PC-9 (cell line): ENCODE data around the gene ARHGEF3.

ENCODE experiments used
- EZH2 ChIP-seq: fragments of 200-600 bp; sonication (generic); IDR thresholded peaks from 2 replicates; pipeline ENCODE4 v1.8.0; 2017; ENCODE audit warnings: antibody characterized with exemption, low read depth
- TF ChIP-seq, protein P1 (sequence below): fragments of 200-600 bp; sonication (generic); conservative IDR thresholded peaks from 2 replicates; pipeline ENCODE4 v1.6.1; 2017; ENCODE audit warnings: mixed run types, antibody characterized with exemption, mild to moderate bottlenecking, moderate library complexity

DNA sequence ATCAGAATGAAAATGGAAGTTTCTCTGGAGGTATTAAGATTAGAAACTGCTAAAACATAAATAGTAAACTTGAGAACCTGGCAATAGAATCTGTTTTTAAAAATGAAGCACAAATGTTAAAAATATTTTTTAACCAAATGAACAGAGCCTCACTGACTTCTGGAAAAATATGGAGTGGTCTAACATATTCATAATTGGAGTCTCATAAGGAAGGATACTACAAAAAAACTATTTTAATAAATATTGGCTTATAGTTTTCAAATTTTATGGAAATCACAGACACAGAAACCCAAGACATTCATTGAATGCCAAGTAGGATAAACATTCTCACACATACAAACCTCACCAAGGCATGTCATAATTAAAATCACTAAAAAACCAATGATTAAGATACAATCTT lies 95.1 kb downstream of the ARHGEF3 start:
- TF ChIP-seq, protein P1, sequence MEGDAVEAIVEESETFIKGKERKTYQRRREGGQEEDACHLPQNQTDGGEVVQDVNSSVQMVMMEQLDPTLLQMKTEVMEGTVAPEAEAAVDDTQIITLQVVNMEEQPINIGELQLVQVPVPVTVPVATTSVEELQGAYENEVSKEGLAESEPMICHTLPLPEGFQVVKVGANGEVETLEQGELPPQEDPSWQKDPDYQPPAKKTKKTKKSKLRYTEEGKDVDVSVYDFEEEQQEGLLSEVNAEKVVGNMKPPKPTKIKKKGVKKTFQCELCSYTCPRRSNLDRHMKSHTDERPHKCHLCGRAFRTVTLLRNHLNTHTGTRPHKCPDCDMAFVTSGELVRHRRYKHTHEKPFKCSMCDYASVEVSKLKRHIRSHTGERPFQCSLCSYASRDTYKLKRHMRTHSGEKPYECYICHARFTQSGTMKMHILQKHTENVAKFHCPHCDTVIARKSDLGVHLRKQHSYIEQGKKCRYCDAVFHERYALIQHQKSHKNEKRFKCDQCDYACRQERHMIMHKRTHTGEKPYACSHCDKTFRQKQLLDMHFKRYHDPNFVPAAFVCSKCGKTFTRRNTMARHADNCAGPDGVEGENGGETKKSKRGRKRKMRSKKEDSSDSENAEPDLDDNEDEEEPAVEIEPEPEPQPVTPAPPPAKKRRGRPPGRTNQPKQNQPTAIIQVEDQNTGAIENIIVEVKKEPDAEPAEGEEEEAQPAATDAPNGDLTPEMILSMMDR = no peak
- no peak for TF ChIP-seq EZH2
